Endothelial cell of umbilical vein (primary cell): ENCODE measurements around the gene YAE1. TPM values are rescaled to one million over a fixed set of nuclear protein-coding genes. Genes with fewer than 3 reads are reported as not detected.

Source experiments
- BruUV-seq: library from RNA; stranded (reverse); fragments of 400-500 nt; replicated peaks from 2 replicates; lab custom pipeline; 2021; lab: Mats Ljungman, UMichigan
- CTCF ChIA-PET: fragments of 300-600, 350-600 bp; sonication (Branson Sonifier 250); formaldehyde crosslinking; loops from one replicate; lab custom pipeline; 2021; ENCODE audit warnings: antibody characterized with exemption, inconsistent platforms; lab: Charles Lee
- POLR2A ChIA-PET: fragments of 300-600, 350-600 bp; sonication (Branson Sonifier 250); formaldehyde crosslinking; loops from one replicate; lab custom pipeline; 2021; ENCODE audit warnings: antibody characterized with exemption, inconsistent platforms; lab: Charles Lee
- DNase-seq: peaks from one replicate; pipeline ENCODE4 v3.0.0-alpha.2; 2011; ENCODE audit warnings: low read depth, low spot score
- FAIRE-seq: peaks from 2 replicates; lab custom pipeline; 2011; peaks lifted over from hg19 to GRCh38; lab: Jason Lieb, UNC
- H2AFZ ChIP-seq: 2 replicates; pipeline ENCODE4 v1.6.0; 2012; ENCODE audit warnings: low read depth, low read length, control low read depth, inconsistent platforms
- H3K27ac ChIP-seq: 2 replicates; pipeline ENCODE4 v1.5.1; 2011; ENCODE audit warnings: low read depth, mild to moderate bottlenecking, control low read depth, low read length, moderate library complexity; ENCODE audit not compliant: insufficient read depth
- H3K27me3 ChIP-seq, 2 experiments: 2 replicates each; pipeline versions ENCODE4 v1.6.0 to v1.6.1; 2011; ENCODE audit warnings: low read length in 2 of 2, mixed read lengths in 1 of 2; ENCODE audit not compliant: control insufficient read depth in 2 of 2, insufficient read depth in 2 of 2
- H3K36me3 ChIP-seq, 2 experiments: 2 replicates in 1 of 2; 3 replicates in 1 of 2; pipeline ENCODE4 v1.5.1; 2011; ENCODE audit warnings: low read length in 2 of 2, mild to moderate bottlenecking in 1 of 2, moderate library complexity in 1 of 2; ENCODE audit not compliant: control insufficient read depth in 2 of 2, insufficient read depth in 2 of 2; ENCODE audit errors: extremely low read depth in 1 of 2
- H3K4me1 ChIP-seq: 3 replicates; pipeline ENCODE4 v1.5.1; 2011; ENCODE audit warnings: mild to moderate bottlenecking, low read length; ENCODE audit not compliant: control insufficient read depth, insufficient read depth; ENCODE audit errors: extremely low read depth
- H3K4me2 ChIP-seq: 2 replicates; pipeline ENCODE4 v1.6.1; 2011; ENCODE audit warnings: low read length, control low read depth, mixed read lengths; ENCODE audit not compliant: insufficient read depth
- H3K4me3 ChIP-seq, 3 experiments: fragments of 200-600 bp in 1 of 3; sonication (generic), shearing (Covaris generic) in 1 of 3; replicated peaks in 1 of 3; 2 replicates each; pipeline ENCODE4 v1.5.1; 2011 to 2016; ENCODE audit warnings: control low read depth in 3 of 3, low read length in 3 of 3, mild to moderate bottlenecking in 2 of 3, inconsistent platforms in 1 of 3, low read depth in 1 of 3, moderate library complexity in 1 of 3; ENCODE audit not compliant: insufficient read depth in 1 of 3
- H3K79me2 ChIP-seq: 2 replicates; pipeline ENCODE4 v1.6.0; 2012; ENCODE audit warnings: low read length, inconsistent platforms; ENCODE audit not compliant: control insufficient read depth, insufficient read depth
- H3K9ac ChIP-seq: replicated peaks from 2 replicates; pipeline ENCODE3; 2011; ENCODE audit warnings: low read length, control low read depth; ENCODE audit not compliant: insufficient read depth; ENCODE audit errors: extremely low read depth
- H3K9me1 ChIP-seq: replicated peaks from 3 replicates; pipeline ENCODE4 v1.6.0; 2011; ENCODE audit warnings: mild to moderate bottlenecking, low read length; ENCODE audit not compliant: control insufficient read depth, insufficient read depth; ENCODE audit errors: extremely low read depth
- H3K9me3 ChIP-seq: replicated peaks from 2 replicates; pipeline ENCODE4 v1.5.1; 2012; ENCODE audit warnings: low read length, inconsistent platforms; ENCODE audit not compliant: control insufficient read depth, insufficient read depth
- H4K20me1 ChIP-seq: replicated peaks from 2 replicates; pipeline ENCODE3; 2011; ENCODE audit warnings: mild to moderate bottlenecking, low read length; ENCODE audit not compliant: control insufficient read depth, insufficient read depth; ENCODE audit errors: extremely low read depth
- CTCF ChIP-seq, 2 donors: IDR thresholded peaks; 1 replicate in 1 of 2; 2 replicates in 1 of 2; pipeline ENCODE4 v1.5.1; 2011; ENCODE audit warnings: low read length in 2 of 2, mild to moderate bottlenecking in 2 of 2, moderate library complexity in 2 of 2, control low read depth in 1 of 2, inconsistent platforms in 1 of 2, low read depth in 1 of 2; ENCODE audit not compliant: insufficient read depth in 1 of 2; ENCODE audit errors: extremely low read depth in 1 of 2
- EZH2 ChIP-seq: IDR thresholded peaks from 2 replicates; pipeline ENCODE4 v1.6.1; 2012; ENCODE audit warnings: borderline replicate concordance, low read depth, mild to moderate bottlenecking, moderate library complexity, low read length, inconsistent platforms; ENCODE audit not compliant: severe bottlenecking
- FOS ChIP-seq: IDR thresholded peaks from 2 replicates; pipeline ENCODE4 v1.6.1; 2011; ENCODE audit warnings: mild to moderate bottlenecking, low read length, moderate library complexity, borderline replicate concordance; ENCODE audit not compliant: insufficient read depth
- GATA2 ChIP-seq: IDR thresholded peaks from 2 replicates; pipeline ENCODE4 v1.7.0; 2011; ENCODE audit warnings: low read depth, mild to moderate bottlenecking, moderate library complexity, mixed read lengths, low read length; ENCODE audit not compliant: insufficient read length, insufficient read depth
- JUN ChIP-seq: IDR thresholded peaks from 2 replicates; pipeline ENCODE4 v1.6.1; 2011; ENCODE audit warnings: borderline replicate concordance, low read depth; ENCODE audit not compliant: insufficient read length, insufficient read depth
- MAX ChIP-seq: IDR thresholded peaks from 2 replicates; pipeline ENCODE4 v1.6.1; 2011; ENCODE audit not compliant: insufficient read depth, insufficient read length
- MYC ChIP-seq: IDR thresholded peaks from one replicate; pipeline ENCODE4 v1.6.1; 2011; ENCODE audit warnings: mild to moderate bottlenecking, low read depth, low read length
- POLR2A ChIP-seq: IDR thresholded peaks from 2 replicates; pipeline ENCODE4 v1.6.1; 2012; ENCODE audit warnings: low read depth, mild to moderate bottlenecking, control low read depth, low read length
- POLR2AphosphoS5 ChIP-seq: IDR thresholded peaks from 2 replicates; pipeline ENCODE4 v1.6.1; 2012; ENCODE audit warnings: low read depth, mild to moderate bottlenecking, control low read depth, low read length, moderate library complexity; ENCODE audit not compliant: insufficient read depth
- dilution Hi-C: fragments of 300-500 bp; cut with MboI; formaldehyde crosslinking; loops from one replicate; pipeline ENCODE4 v1.15.0; 2019; ENCODE audit warnings: low sequenced_read_pairs; ENCODE audit not compliant: extremely low pct_ligation_motif_present
- intact Hi-C: fragments of 100-400 bp; cut with micrococcal nuclease; formaldehyde crosslinking; loops from one replicate; pipeline ENCODE4 v1.10.0; 2022
- polyA plus RNA-seq, 4 experiments: library from polyadenylated mRNA; depleted of rRNA in 3 of 4; stranded (reverse) in 3 of 4; unstranded in 1 of 4; fragments of >200 nt; gene quantifications; 2 replicates each; pipeline versions ENCODE4 v1.2.1 to v1.2.3, GENCODE V29; 2011 to 2012; ENCODE audit warnings: missing spikeins in 1 of 4
- total RNA-seq: library from RNA; stranded (reverse); gene quantifications from 2 replicates; pipeline ENCODE4 v1.2.3, GENCODE V29; 2021

The YAE1 gene
- total and polyA plus RNA-seq, 2 donors (not counting 3 experiments of a cell fraction or from before 2014, with no cell fraction given), result 13.3 to 20.7 TPM

GRCh38 chr7:39530971-39531370 lies 35.2 kb upstream of the YAE1 start:
- dilution Hi-C loops (no loop called here), intact Hi-C loops (no loop called here)
- CTCF ChIA-PET, result no interaction called here
- TF ChIP-seq MYC, result no peak
- TF ChIP-seq JUN, result no peak
- no peak for FAIRE-seq
- Histone ChIP-seq H2AFZ (no peak overlapping the region), H3K36me3 (no peaks in the 10 kb centered on the region), H3K9me3 (no peaks in the 10 kb centered on the region), H3K9ac (no peak overlapping the region), H3K79me2 (no peaks in the 10 kb centered on the region), H3K4me2 (no peak overlapping the region), H3K4me1 (no peaks in the 10 kb centered on the region), H3K27me3 (peaks cover 0 to 11% of the 10 kb centered on the region in 2 experiments), H3K4me3 (no peak overlapping the region), H3K9me1 (no peaks in the 10 kb centered on the region), H3K27ac (no peak overlapping the region), H4K20me1 (no peaks in the 10 kb centered on the region)
- POLR2A ChIA-PET, result no interaction called here
- BruUV-seq, result no TSS peak
- no peak for DNase-seq

- BruUV-seq, result no TSS peak
- H4K20me1 ChIP-seq, result no peaks in the 10 kb centered on the region
- no peaks in the 10 kb centered on the region for H3K9me1 ChIP-seq
- ChIA-PET POLR2A (no interaction called here), CTCF (no interaction called here)
- H3K79me2 ChIP-seq, result no peaks in the 10 kb centered on the region
- intact Hi-C loops (no loop called here), dilution Hi-C loops (no loop called here)
- H3K36me3 ChIP-seq, result no peaks in the 10 kb centered on the region
- H3K9me3 ChIP-seq, result no peaks in the 10 kb centered on the region
- no peak overlapping the region for H3K4me2 ChIP-seq
- no peak for TF ChIP-seq JUN
- no peak for TF ChIP-seq FOS
- no peak for TF ChIP-seq CTCF (IDR thresholded peaks at IDR 0.05; ENCODE audit: extremely low read depth in 1 of 2, insufficient read depth in 1 of 2, low read depth in 1 of 2, low read length in 2 of 2)
- TF ChIP-seq MYC, result no peak
- no peak for TF ChIP-seq EZH2
- no peak for TF ChIP-seq POLR2A
- no peak for TF ChIP-seq GATA2
- TF ChIP-seq POLR2AphosphoS5, result no peak
- TF ChIP-seq MAX, result no peak
- no peaks in the 10 kb centered on the region for H3K4me1 ChIP-seq
- H3K9ac ChIP-seq, result no peak overlapping the region
- DNase-seq (no peak), FAIRE-seq (no peak)
- H3K27me3 ChIP-seq, result peaks cover 0 to 11% of the 10 kb centered on the region in 2 experiments
- no peak overlapping the region for H3K4me3 ChIP-seq
- H3K27ac ChIP-seq, result no peak overlapping the region
- H2AFZ ChIP-seq, result no peak overlapping the region
These were observed 34.4 kb upstream of the YAE1 start for GRCh38 chr7:39531818-39532217.
